Measurements from ENCODE around the gene PCGF5.

Gene PCGF5

GRCh38 chr10:91328320-91328984, 108.0 kb downstream of the PCGF5 start:
- TF ChIP-seq, protein P1, sequence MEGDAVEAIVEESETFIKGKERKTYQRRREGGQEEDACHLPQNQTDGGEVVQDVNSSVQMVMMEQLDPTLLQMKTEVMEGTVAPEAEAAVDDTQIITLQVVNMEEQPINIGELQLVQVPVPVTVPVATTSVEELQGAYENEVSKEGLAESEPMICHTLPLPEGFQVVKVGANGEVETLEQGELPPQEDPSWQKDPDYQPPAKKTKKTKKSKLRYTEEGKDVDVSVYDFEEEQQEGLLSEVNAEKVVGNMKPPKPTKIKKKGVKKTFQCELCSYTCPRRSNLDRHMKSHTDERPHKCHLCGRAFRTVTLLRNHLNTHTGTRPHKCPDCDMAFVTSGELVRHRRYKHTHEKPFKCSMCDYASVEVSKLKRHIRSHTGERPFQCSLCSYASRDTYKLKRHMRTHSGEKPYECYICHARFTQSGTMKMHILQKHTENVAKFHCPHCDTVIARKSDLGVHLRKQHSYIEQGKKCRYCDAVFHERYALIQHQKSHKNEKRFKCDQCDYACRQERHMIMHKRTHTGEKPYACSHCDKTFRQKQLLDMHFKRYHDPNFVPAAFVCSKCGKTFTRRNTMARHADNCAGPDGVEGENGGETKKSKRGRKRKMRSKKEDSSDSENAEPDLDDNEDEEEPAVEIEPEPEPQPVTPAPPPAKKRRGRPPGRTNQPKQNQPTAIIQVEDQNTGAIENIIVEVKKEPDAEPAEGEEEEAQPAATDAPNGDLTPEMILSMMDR (IDR thresholded peaks at IDR 0.05; ENCODE audit: insufficient read depth, missing control alignments): no peak
- no peak for DNase-seq (ENCODE audit: insufficient read length, low spot score)
- FAIRE-seq: no peak
